Retina (tissue), 1 donor: ENCODE results near the gene LUC7L2.
"Not testable (repeated sequence)": the region's sequence is repeated elsewhere in the genome, so short reads cannot be mapped to it uniquely, and the experiment has no call there.

ENCODE experiments used
- DNase-seq: peaks from one replicate; pipeline ENCODE4 v3.0.0-alpha.2; 2016

LUC7L2 gene

DNA sequence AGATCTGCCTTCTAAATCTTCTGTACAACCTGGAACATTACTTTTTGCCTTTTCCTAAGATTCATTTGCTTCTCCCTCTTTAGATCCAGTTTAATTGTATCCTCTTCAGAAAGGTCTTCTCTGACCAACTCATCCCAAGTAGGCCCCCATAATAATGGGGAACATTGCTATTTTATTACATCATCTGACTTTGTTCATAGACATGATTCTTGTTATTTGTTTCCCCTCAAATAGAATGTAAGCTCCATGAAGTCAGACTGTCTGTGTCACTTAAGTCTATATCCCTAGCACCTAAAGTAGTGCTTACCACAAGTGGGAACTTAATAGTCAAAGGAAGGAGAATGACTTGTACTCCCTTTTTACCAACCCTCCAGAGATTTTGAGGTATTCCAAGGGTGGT is 37.5 kb downstream of the LUC7L2 start:
- DNase-seq = no peak

DNA sequence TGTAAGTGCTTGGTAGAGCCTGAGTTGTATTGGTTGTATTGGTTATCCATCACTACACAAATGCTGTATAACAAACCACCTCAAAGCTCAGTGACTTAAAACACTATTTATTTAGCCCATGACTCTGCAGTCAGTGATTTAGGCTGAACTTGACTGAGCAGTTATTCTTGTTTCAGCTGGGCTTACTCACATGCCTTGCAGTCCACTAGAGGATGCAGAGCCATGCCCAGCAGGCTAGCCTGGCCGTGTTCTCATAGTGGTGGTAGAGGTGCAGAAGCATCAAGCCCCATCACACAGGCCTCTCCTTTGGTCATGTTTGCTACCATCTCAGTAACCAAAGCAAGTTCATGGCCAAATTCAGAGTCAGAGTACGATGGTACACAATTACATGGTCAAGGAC is 43.9 kb downstream of the LUC7L2 start:
- no peak for DNase-seq

DNA sequence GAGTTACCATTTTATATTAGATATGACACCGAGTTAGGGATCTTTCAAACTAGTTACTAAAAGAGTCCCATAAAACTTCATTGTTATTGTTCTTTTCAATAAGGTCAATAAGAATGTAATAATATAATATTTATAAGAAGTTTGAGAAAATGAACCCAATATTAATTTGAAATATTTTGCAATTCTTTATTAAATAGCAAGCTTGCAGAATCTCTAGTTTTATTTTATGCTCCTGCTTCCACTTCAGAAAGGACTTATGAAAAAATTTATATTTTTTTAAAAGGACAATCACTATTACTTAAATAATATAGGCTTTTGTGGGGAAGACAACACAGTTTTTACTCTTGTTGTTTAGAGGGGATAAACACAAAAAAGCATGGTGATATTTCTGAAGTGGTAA is 47.9 kb downstream of the LUC7L2 start:
- DNase-seq = no peak

DNA sequence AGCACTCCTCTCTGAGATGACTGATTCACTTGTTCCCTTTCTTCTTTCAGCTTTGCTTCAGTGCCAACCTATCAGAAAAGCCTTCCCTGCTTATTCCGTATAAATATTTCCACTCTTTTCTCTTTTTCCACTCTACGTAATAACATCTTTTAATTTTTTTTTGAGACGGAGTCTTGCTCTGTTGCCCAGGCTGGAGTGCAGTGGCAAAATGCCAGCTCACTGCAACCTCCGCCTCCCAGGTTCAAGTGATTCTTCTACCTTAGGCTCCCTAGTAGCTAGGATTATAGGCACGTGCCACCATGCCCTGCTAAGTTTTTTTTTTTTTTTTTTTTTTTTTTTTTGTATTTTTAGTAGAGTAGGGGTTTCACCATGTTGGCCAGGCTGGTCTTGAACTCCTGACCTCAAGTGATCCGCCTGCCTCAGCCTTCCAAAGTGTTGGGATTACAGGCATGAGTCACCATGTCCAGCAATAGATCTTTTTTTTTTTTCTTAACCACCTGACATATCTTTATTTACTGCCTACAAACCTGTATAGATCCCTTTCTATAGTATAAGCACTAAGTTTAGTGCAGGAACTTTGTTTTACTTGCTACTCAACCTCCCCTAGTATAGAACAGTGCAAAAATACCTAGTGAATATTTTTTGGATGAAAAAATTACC is 55.2 kb downstream of the LUC7L2 start:
- DNase-seq = not testable (repeated sequence)

DNA sequence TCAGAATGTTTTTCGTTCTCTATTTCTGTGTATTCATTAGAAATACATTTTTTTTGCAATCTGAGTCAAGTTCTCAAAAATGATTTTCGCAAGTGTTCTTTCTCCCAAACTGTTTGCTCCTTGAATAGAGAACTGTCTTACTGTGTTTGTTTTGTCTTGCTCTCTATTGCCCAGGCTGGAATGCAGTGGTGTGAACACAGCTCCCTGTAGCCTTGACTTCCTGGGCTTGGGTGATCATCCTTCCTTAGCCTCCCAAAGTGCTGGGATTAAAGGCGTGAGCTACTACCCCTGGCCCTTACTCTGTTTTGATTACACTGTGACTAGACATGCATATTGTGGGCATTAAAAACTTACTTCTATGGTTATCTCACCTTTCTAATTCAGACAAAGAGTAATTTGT is 56.7 kb downstream of the LUC7L2 start:
- no peak for DNase-seq

DNA sequence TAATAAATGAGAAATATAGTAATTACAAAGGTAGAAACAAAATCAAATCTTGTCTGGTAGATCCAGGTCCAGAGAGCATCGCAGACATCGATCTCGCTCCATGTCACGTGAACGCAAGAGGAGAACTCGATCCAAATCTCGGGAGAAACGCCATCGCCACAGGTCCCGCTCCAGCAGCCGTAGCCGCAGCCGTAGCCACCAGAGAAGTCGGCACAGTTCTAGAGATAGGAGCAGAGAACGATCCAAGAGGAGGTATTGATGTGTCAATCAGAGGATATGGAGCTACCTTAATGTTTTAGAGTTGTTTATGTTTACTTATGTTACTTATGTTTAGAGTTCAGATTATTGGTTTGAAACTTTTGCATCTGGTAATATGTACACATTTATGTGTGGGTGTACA is 57.8 kb downstream of the LUC7L2 start:
- DNase-seq = no peak

DNA sequence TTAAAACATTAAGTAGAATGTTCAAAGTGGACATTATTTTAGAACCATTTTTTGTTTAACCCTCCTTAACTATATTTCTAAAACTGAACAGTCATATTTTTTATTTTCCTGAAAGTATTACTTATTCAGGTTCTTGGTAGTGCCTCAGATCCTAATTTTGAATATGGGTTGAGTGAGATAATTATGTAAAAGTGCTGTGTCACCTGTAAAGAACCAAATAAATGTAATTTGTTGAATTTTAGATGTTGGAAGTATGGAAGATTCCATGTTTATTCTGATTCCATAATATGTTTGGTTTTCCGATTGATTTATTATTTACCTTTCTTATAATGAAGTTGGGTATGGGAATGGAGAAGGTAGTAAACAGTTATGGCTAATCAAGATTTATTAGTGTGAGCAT is 61.4 kb downstream of the LUC7L2 start:
- no peak for DNase-seq

DNA sequence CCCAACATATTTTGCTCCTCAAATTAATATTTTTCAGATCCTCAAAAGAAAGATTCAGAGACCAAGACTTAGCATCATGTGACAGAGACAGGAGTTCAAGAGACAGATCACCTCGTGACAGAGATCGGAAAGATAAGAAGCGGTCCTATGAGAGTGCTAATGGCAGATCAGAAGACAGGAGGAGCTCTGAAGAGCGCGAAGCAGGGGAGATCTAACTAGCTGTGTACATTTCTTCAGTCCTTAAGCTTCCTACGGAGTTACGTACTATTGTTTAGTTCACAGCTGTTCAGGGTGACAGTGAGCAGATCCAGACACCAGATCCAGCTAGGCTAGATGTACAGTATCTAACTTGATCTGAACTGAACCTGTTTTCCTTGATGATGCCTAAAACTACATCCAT is 62.4 kb downstream of the LUC7L2 start:
- DNase-seq = no peak

DNA sequence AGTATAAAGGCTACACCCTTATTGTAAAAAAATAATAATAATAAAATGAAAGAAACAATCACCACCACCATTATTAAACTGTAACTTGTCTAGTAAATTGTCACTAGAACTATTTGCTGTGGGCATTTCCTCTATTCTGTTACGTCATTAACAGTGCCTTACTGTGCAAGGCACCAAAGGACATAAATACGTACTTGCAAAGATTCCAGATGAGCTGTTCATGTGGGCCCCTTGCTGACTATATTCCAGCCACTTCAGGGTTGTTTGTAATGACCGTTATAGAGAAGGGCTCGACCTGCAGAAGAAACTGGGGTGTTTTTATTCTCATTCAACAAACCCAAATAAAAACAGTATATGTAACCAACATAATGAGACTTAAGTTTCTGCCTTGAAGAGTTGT is 63.4 kb downstream of the LUC7L2 start:
- DNase-seq = no peak

DNA sequence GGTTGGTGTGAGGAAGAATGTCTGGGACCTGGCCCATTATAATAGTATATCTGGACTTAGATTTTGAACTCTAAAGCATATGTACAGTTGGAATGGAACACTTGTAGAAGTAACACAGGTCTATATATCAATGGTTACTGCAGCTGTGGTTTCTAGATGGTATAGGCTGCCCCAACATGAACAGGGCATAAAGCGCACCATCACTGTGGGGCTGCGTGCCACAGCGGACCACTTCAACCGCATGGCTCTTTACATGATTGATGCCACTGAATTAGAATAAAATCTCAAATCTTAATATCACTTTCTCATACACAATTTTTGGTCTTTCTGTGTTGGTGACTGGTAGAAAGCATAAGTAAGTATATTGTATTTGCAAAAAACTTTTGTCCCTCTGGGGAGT is 64.3 kb downstream of the LUC7L2 start:
- no peak for DNase-seq

DNA sequence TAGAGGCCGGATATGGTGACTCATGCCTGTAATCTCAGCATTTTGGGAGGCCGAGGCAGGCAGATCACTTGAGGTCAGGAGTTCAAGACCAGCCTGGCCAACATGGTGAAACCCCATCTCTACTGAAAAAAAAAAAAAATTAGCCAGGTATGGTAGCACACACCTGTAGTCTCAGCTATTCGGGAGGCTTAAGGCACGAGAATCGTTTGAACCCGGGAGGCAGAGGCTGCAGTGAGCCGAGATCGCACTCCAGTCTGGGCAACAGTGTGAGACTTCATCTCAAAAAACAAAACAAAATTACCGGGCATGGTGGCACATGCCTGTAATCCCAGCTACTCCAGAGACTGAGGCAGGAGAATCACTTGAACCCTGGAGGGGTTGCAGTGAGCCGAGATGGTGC is 66.0 kb downstream of the LUC7L2 start:
- not testable (repeated sequence) for DNase-seq

DNA sequence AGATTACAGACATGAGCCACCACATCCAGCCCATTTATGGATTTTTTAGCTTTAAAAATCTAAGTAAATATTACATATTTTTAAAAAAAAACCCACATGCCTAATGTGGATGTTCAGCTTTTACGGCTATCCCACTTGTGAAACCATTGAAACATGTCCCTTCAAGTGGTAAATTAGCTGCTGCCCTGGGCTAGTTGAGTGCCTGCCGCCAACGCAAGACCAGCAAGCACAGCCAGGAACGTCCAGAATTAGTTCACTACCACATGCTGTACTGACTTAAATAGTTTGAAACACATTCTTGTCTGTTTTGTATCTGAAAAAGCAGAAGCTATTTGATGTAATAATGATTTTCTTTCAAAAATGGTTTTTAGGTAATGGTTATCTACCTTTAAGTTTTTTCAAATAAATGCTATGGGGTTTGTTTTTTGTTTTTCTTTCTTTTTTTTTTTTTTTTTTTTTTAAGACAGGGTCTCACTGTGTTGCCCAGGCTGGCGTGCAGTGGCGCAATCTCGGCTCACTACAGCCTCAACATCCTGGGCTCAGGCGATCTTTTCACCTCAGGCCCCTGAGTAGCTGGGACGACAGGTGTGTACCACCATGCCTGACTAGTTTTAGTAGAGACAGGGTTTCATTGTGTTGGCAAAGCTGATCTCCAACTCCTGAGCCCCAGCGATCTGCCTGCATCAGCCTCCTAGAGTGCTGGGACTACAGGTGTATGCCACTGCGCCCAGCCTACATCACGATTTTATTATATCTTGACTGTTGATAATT is 66.7 kb downstream of the LUC7L2 start:
- no peak for DNase-seq

DNA sequence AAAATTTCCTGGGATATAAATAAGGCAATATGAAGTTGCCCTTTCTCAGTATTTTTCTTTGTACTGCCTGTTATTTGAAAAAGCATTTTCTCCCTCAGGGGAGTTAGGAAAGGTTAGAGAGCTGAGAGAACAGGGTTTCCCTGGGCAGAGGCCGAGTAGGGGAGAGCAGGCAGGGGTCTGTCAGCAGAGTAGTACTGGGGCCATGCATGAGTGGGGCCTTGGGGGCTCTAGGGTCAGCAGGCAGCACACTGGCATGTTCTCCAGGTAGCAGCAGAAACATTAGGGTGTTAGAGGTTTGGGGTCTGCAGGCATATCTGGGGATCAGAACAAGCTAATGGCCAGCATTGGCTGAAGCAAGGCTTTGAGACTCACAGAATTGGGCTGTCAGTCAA is 67.3 kb downstream of the LUC7L2 start:
- DNase-seq = no peak

DNA sequence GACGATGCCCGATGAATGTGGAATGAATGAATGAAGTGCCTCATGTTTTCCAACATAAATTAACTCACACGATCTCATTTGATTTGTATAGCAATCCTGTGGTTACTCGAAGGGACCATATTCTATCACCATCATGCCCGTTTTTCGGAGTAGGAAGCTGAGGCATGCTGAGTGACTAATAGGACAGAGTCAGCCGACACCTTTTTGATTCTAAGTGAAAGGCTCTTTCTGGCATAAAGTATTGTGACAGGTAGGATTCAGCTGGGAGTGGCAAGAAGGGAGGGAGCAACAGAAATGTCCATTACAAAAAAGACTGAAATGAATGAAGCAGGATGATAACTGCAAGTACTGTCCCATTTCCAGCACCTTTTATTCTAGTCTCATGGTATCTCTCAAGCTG is 68.1 kb downstream of the LUC7L2 start:
- no peak for DNase-seq

DNA sequence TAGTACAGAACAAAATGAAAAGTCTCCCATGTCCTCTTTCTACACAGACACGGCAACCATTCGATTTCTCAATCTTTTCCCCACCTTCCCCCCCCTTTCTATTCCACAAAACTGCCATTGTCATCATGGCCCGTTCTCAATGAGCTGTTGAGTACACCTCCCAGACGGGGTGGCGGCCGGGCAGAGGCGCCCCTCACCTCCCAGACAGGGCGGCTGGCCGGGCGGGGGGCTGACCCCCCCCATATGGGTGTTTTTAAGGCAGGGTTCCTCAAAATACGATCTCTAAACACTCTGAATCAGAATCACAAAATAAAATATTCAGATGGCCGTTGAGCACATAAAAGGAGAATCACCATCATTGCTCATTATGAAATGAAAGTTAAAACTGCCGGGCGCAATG is 70.0 kb downstream of the LUC7L2 start:
- DNase-seq = not testable (repeated sequence)

DNA sequence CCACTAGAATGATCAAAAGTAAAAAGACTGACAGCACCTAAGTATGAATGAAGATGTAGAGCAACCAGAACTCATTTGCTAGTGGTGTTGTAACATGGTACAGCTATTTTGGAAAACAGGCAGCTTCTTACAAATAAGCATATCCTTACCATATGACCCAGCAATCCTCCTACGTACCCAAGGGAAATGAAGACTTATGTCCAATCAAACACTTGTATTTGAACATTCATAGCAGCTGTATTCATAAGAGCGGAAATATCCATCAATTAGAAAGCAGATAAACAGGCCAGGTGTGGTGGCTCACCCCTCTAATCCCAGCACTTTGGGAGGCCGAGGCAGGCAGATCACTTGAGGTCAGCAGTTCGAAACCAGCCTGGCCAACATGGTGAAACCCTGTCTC is 70.7 kb downstream of the LUC7L2 start:
- no peak for DNase-seq

DNA sequence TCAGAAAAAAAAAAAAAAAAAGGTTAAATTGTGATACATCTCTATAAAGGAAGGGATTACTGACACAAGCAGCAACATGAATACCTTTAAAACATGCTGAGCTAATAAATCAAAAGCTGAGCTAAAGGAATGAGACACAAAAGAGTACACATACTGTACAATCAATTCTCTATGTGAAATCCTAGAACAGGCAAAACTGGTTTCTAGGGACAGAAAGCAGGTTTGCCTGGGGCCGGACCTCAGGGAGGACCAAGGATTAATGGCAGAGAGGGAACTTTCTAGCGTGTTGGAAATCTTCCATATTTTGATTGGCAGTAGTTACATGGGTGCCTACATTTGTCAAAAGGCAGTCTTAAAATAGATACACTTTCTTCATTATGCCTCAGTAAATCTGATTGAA is 71.3 kb downstream of the LUC7L2 start:
- no peak for DNase-seq

DNA sequence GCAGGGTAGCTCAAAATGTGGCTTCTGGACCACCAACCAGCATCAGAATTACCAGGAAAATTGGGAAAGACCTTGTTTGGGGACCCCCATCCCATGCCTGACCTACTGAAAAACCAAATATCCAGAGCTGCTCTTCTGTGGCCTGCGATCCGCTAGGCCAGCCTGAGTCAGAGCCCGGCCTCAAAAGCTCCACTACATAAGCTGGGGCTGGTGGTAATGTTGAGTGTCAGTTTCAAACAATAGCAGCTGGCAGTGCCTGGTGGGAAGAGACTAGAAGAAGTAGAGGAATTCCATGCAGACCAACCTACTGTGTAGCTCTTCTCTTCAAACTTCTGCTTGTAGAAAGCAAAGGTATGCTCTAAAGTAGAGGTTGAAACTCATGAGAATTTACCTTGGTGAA is 71.8 kb downstream of the LUC7L2 start:
- DNase-seq = no peak

DNA sequence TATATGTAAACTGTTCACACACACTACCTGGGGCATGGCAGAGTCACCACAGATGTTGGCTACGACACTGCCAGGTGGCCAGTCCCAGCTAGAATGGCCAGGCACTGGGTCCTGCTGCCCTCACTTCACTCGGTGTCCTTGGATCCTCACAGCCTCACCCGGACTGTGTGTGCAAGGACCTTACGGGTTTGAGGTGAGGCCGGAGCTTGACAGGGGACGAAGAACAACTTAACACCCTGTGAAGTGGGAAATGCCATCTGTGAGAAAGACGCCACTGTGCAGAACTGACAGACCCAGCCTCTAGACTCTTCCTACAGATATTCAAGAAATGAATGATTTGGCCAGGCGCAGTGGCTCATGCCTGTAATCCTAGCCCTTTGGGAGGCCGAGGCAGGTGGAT is 77.1 kb downstream of the LUC7L2 start:
- no peak for DNase-seq

DNA sequence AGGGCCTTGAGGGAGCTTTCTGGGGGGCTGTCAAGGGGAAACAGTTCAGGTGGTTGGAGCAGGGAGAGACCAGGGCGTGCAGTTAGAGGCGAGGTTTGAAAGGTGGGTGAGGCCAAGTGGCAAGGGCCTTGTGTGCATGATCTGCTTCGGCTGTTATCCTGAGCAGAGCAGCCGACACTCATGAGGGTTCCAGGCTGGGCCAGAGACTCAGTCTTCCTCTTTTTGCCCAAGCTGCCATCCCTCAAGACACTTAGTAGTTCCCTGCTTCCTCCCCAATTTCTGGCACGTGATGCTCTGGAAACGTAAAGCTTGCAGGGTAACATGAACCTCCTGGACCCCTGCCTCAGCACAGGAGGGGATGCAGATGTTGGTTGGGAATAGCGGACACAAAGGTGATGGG is 79.7 kb downstream of the LUC7L2 start:
- DNase-seq = no peak

DNA sequence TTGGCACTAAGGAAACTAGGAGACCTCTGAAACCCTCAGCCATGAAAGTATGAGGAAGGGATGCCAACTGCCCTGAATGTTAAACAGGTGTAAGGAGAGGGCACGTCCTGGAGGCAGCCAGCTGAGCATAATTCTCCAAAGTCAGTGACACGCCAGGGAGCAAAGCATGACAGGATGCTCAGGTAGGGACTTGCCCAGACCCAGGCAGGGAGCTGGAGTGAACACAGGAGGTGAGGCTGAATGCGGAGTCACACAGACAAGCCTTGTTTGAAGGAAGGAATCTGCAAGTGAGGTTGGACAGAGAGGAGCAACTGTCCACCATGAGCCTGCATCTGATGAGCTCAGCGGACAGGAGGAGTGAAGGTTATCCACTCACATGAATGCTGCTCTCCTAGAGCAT is 82.3 kb downstream of the LUC7L2 start:
- DNase-seq = no peak

DNA sequence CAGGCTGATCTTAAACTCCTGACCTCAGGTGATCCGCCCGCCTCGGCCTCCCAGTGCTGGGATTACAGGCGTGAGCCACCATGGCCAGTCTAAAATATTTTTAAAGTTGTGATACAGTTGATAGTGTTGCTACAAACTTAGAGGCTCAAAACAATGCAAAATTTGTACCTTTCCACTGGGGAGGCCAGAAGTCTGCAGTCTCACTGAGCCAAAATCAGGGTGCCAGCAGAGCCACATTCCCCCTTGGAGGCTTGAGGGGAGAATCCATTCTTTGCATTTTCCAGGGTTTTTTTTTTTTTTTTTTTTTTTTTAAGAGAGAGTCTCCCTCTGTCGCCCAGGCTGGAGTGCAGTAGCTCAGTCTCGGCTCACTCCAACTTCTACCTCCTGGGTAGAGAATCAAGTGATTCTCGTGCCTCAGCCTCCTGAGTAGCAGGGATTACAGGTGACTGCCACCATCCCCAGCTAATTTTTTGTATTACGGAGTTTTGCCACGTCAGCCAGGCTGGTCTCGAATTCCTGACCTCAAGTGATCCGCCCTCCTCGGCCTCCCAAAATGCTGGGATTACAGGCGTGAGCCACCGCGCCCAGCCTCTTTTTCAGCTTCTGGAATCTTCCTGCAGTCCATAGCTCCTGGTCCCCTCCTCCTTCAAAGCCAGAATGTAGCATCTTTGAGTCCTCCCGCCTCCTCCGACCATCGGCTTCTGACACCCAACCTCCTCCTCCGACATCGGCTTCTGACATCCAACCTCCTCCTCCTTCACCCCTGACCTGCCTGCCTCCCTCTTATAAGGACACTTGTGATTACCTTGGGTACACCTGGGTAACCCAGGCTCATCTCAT is 86.6 kb downstream of the LUC7L2 start:
- no peak for DNase-seq

DNA sequence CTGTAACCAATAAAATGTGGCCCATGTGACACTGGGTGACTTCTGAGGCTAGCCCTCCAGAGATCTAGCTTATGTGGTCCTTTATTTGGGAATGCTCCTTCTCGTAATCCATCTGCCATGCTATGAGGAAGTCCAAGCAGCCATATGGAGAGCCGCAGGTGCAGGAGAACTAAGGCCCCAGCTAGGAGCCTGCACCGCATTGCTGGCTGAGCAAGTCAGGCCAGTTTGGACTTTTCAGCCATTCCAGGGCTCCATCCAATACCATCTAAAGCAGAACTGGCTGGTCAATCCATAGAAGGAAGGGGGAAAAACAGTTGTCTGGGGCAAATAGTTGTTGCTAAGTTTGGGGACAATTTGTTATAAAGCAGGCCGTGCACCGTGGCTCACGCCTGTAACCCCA is 91.2 kb downstream of the LUC7L2 start:
- no peak for DNase-seq

DNA sequence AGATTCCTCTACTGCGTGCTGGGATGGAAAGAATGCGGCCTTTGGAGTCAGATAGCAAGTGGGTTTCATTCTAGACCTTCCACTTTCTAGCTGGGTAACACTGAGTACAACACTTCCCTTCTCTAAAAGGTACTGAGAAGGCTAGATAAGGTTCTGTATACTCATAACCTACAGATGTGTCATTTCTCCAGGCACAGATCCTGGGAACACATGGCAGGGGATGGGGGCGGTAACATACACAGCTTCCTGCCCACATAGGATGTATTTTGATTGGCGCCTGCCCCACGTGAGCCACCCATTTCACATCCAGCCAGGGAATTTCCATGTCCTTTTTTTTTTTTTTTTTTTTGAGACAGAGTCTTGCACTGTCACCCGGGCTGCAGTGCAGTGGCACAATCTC is 91.9 kb downstream of the LUC7L2 start:
- DNase-seq = no peak
